Measurements from ENCODE around the gene CFAP43. TPM values are rescaled to one million over a fixed set of nuclear protein-coding genes. Genes with fewer than 3 reads are reported as not detected.

The CFAP43 gene
- total and polyA plus RNA-seq, 2 of the 8 experiments (the other 6 are each of a cell fraction or from before 2014, with no cell fraction given), result 0.11 to 0.27 TPM

- H3K9me3 ChIP-seq (ENCODE audit: insufficient read depth in 2 of 2, low read depth in 1 of 2, low read length in 1 of 2), result no peaks in the 10 kb centered on the region
- H2BK20ac ChIP-seq (ENCODE audit: low read length), result no peak overlapping the region
- no peak overlapping the region for H2AK5ac ChIP-seq (ENCODE audit: low read depth, low read length)
- H4K8ac ChIP-seq (ENCODE audit: extremely low read depth, insufficient read depth, low read length), result no peak overlapping the region
- H4K20me1 ChIP-seq (replicated peaks in 1 of 2; ENCODE audit: control insufficient read depth in 1 of 2, insufficient read depth in 2 of 2, low read length in 2 of 2), result no peaks in the 10 kb centered on the region
- no peak overlapping the region for H4K5ac ChIP-seq (ENCODE audit: insufficient read length, low read depth, low read length)
- no peak overlapping the region for H3K27ac ChIP-seq (ENCODE audit: low read depth, low read length)
- no peak overlapping the region for H2BK120ac ChIP-seq (replicated peaks; ENCODE audit: low read depth, low read length)
- H3K27me3 ChIP-seq (replicated peaks in 1 of 4; ENCODE audit: control insufficient read depth in 3 of 4, extremely low read depth in 1 of 4, insufficient read depth in 3 of 4, low read length in 3 of 4), result no peaks in the 10 kb centered on the region
- no peak overlapping the region for H2AFZ ChIP-seq (ENCODE audit: low read length)
- no peaks in the 10 kb centered on the region for H3K79me1 ChIP-seq (ENCODE audit: low read depth, low read length)
- H3K18ac ChIP-seq (ENCODE audit: extremely low read depth, low read length), result no peak overlapping the region
- H3K36me3 ChIP-seq (ENCODE audit: control insufficient read depth in 2 of 4, insufficient read depth in 4 of 4, low read length in 3 of 4), result no peaks in the 10 kb centered on the region
- H3K9ac ChIP-seq (replicated peaks in 1 of 4; ENCODE audit: extremely low read depth in 1 of 4, low read depth in 3 of 4, low read length in 3 of 4), result no peak overlapping the region
- no peak overlapping the region for H2BK15ac ChIP-seq (ENCODE audit: low read length)
- CTCF ChIA-PET (ENCODE audit: partially characterized antibody), result interaction anchor here (1.4 kb wide), 1 partner anchor 175 kb away, joined by 5 read pairs; no protein-coding TSS in a partner anchor
- no peak overlapping the region for H3K4ac ChIP-seq (replicated peaks; ENCODE audit: insufficient read length, low read depth, low read length)
- WGBS, 2 experiments (ENCODE audit: extremely low coverage in 1 of 2, insufficient coverage in 1 of 2, insufficient read length in 1 of 2, insufficient replicate concordance in 2 of 2, low coverage in 1 of 2, low lambda C conversion rate in 2 of 2, missing lambda C conversion rate in 1 of 2), result 74% methylated on average over 2 of the region's 2 CpGs; no CpG with 5 or more reads in 1 of the 2 experiments
- H2BK12ac ChIP-seq (ENCODE audit: low read depth, low read length), result no peak overlapping the region
- H4K91ac ChIP-seq (replicated peaks; ENCODE audit: insufficient read length, low read length), result no peak overlapping the region
- no peaks in the 10 kb centered on the region for H3K23me2 ChIP-seq (ENCODE audit: low read depth, low read length)
- no peak overlapping the region for H2BK5ac ChIP-seq (ENCODE audit: low read depth, low read length)
- no peaks in the 10 kb centered on the region for H3K79me2 ChIP-seq (ENCODE audit: control insufficient read depth in 1 of 2, insufficient read depth in 2 of 2, low read length in 2 of 2)
- POLR2A ChIA-PET (ENCODE audit: partially characterized antibody), result no interaction called here
- no peak overlapping the region for H3K4me3 ChIP-seq (ENCODE audit: extremely low read depth in 1 of 4, insufficient read depth in 2 of 4, low read depth in 3 of 4, low read length in 4 of 4)
- no peak for DNase-seq (ENCODE audit: low read depth in 1 of 2, low spot score in 2 of 2)
- H3K4me2 ChIP-seq (ENCODE audit: insufficient read depth in 1 of 2, low read depth in 2 of 2, low read length in 2 of 2), result no peak overlapping the region
- H3K56ac ChIP-seq (replicated peaks; ENCODE audit: insufficient read length, low read depth, low read length), result no peak overlapping the region
- FAIRE-seq, result no peak
- H3K23ac ChIP-seq (ENCODE audit: insufficient read length), result no peak overlapping the region
- no peak for TF ChIP-seq CHD2 (IDR thresholded peaks at IDR 0.05; ENCODE audit: low read length)
- no peak for TF ChIP-seq PHF8 (conservative IDR thresholded peaks at IDR 0.05; ENCODE audit: low read depth, low read length)
- TF ChIP-seq KDM1A (IDR thresholded peaks at IDR 0.05; ENCODE audit: borderline replicate concordance, low read length), result no peak
- no peak overlapping the region for H3K14ac ChIP-seq (ENCODE audit: insufficient read length)
- no peaks in the 10 kb centered on the region for H3K4me1 ChIP-seq (replicated peaks in 1 of 4; ENCODE audit: control insufficient read depth in 3 of 4, insufficient read depth in 4 of 4, low read length in 3 of 4)
Observed at GRCh38 chr10:104220522-104220921, 11.6 kb downstream of the CFAP43 start.

Data from H1 (cell line).